HG02973 (cell line): ENCODE results near the gene METTL23.
"Not testable (repeated sequence)": the region's sequence is repeated elsewhere in the genome, so short reads cannot be mapped to it uniquely, and the experiment has no call there.

Experiments
- ATAC-seq: cut with Tn5 transposase; IDR thresholded peaks from one replicate; pipeline ENCODE4 v1.9.1; 2021; ENCODE audit warnings: moderate library complexity; ENCODE audit not compliant: unreplicated experiment

Gene METTL23

DNA sequence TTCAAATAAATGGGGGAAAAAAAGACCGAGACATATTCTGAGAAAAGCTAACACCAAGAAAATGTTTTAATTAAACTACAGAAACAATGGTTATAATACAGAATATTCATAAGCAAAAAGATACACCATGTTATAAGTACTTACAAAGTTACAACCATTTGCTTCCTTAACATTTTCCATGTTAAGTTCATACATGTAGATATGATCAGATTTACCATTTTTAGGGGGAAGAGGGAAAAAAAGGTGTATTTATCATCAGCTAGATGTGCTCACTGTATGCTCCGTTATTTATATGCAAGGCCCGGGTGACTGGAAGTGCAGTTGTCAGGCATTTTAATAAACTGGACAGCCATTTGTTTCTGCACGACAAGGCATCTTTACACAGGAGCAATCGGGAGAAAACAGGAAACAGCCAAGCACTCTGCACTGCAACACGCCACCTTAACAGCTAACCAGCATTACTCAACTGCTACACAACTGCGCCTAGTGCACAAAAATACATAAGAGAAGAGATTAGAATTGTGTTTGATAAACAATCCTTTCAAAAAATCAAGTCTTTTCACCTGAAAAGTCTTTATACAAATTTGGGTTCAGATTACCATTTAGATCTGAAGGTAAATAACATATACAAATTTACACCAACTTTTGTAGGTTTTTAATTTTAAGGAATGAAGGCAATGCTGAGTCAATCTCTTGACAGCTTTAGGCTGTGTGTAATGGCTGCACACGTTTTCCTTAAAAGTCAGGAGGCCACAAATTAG is 7.6 kb downstream of the METTL23 start:
- no peak for ATAC-seq

DNA sequence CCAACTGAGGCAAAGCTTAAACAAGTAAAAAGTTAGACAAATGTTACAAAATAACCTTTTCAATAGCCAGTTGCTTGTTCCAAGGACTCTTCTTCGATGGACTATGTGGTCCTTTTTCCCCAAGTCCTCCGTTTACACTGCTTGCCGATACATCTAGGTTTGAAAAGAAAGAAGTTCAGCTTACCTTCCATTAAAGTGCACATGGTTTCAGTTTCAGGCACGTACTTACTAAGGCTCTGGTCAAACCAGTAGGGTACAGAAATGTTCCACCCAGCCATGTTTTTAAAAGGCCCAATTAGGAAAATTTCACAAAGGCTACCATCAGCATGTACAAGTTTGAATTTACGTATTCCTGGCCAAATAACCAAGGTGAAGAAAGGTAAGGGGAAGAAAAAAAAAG is 8.4 kb downstream of the METTL23 start:
- no peak for ATAC-seq

DNA sequence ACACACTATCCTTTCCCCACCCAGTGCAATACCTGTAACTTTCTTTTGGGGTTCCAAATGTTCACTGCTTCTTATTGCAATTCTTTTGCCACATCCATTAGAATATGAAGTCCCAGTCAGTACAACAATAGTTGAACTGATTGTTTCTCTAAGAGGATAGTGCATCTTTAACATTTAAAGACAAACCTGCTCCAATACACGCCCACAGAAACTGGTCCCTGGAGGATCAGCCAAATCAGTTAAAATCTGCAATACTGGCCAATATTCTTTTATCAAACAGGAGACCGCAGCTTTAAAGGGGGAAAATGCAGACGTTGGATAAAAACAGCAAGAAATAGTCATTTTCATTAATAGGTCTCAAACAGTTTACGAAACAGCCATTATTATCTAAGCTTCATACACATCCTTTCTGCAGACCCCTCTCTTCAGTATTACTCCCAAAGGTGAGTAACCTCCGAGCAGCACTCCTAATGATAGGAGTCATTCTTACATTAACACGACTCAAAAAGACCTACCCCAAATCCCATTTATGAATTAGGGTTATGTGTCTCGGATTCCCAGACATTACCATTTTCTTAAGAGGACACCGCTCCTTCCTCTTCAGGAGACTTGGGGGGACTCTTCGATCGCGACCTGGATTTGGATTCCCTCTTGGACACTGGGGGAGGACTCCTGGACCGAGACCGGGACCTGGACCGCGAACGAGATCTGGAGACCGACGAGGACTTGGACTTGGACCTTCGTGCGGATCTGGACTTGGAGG is 9.1 kb downstream of the METTL23 start:
- no peak for ATAC-seq

DNA sequence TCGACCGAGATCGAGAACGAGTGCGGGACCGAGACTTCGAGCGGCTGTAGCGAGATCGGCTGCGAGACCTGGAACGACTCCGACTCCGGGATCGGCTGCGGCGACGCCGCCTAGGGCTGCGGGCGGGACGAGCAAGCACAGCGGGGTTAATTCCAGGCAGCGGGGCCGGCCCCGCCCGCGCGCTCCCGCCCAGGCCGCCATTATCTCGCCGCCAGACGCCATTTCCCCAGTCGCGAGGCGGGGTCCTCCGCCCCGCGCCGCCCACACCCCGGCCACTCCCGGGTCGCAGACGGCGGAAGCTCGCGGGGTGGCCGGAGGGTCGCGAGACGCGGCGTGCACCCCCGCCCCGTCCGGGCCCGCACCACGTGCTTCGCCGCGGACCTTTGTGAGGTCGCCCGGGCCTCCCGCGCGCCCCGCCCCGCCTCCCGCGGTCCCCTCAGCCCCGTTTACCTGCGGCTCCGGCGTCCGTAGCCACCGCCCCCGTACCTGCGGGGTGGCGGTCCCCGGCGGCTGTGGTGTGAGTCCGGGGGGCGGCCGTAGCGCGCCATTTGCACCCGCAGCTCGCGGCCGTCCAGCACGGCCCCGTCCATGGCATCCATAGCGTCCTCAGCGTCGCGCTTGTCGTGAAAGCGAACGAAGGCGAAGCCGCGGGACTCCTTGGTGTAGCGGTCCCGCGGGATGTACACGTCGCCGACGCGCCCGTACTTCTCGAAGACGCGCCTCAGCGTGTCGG is 9.9 kb downstream of the METTL23 start:
- ATAC-seq = no peak

DNA sequence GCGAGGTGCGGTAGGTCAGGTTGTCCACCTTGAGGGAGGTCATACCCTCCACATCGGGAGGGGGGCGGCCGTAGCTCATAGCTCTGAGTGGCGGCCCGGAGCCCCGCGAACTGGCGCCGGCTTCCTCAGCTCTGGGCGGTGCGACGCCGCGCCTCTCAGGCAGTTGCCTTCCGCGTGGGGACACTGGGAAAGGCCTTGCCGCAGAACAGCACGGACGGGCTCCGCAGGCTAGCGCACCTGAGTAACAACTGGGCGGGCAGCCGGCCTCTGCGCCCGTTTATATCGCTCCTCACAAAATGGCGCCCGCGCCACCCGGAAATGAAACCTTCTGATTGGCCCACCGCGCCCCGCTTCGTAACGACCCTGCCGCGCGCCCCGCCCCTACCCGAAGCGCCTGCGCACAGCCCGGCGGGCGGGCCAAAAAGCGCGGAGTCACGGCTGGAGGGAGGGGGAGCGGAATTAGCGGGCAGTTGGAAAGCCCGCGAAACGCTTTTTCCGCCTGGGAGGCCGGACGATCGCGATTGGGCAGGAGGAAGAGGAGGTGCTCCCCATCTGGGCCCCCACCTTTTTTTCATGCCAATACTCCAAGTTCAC is 10.5 kb downstream of the METTL23 start, which contains the start of gene SRSF2:
SRSF2 (minus strand) TSS at position 250 of the 594 bp plus-strand sequence; CDS start at position 79, 171 bp downstream.
- peak; percentile 60 for ATAC-seq

DNA sequence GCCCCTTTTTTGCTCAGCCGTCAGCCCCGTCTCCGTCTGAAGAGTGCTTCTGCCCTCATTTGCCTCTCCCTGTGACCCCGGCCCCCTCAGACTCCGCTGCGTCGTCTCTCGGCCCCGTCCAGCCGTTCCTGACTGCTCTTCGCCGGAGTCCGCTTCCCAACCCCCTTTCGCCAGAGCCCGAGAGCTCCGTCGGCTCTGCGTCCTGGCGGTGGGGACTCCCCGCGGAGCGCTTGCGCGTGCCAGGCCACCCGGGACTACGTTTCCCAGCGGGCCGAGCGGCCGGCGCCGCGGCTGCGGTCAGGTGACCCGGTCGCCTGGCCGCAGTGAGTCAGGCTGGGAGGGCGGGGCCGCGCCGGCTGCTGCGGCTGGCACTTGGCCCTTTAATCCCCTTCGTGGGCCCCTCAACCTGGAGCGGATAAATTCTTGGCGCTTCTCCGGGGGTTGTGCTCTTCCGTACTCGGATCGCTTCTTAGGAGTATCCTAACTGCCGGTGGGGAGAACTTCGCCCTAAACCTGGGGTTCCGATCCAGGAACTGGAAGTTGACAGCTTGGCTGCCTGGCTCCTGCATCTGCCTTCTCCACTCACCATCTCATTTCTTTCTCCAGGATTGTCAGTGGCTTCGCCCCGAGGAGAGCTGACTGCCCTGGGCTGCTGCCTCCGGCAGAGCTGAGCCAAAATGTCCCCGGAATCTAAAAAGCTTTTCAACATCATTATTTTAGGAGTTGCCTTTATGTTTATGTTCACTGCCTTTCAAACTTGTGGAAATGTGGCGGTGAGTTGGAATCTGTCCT is 11.2 kb downstream of the METTL23 start, which contains the start of gene MFSD11:
MFSD11 (plus strand) TSS at position 444 of the 792 bp plus-strand sequence; CDS start at position 678, 234 bp downstream.
- ATAC-seq = peak; percentile 57

DNA sequence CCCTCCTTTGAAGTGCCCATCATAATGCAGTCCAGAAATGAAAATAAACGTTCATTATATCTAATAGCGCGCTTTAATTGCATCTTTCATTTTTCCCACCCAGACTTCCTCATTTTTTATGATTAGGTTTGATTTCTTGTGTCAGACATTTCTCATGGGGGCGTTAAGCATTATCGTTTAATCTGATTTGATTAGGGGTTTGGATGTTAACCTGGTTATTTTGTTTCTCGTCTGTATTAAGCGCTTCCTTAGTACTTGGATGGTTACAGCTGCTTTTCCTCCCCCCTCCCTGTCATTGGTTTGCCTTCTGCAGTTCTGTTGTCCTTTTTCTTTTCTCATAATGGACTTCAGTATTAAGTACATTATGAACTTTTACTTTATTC is 11.8 kb downstream of the METTL23 start:
- no peak for ATAC-seq

DNA sequence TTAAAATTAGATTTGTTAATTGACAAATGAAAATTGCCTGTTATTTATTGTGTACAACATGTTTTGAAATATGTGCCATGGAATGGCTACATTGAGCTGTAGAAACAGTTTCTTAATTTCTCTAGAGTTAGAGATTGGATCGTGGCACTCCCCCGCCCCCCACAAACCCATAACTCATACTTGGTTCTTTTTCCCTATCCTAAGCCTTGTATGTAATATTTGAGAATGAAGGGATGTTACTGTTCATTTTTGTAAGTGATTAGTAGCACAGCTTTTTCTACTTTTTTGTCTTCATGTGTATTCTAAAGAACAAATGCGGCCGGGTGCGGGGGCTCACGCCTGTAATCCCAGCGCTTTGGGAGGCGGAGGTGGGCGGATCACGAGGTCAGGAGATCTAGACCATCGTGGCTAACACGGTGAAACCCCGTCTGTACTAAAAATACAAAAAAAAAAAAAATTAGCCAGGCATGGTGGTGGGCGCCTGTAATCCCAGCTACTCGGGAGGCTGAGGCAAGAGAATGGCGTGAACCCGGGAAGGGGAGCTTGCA is 13.0 kb downstream of the METTL23 start:
- ATAC-seq = not testable (repeated sequence)

DNA sequence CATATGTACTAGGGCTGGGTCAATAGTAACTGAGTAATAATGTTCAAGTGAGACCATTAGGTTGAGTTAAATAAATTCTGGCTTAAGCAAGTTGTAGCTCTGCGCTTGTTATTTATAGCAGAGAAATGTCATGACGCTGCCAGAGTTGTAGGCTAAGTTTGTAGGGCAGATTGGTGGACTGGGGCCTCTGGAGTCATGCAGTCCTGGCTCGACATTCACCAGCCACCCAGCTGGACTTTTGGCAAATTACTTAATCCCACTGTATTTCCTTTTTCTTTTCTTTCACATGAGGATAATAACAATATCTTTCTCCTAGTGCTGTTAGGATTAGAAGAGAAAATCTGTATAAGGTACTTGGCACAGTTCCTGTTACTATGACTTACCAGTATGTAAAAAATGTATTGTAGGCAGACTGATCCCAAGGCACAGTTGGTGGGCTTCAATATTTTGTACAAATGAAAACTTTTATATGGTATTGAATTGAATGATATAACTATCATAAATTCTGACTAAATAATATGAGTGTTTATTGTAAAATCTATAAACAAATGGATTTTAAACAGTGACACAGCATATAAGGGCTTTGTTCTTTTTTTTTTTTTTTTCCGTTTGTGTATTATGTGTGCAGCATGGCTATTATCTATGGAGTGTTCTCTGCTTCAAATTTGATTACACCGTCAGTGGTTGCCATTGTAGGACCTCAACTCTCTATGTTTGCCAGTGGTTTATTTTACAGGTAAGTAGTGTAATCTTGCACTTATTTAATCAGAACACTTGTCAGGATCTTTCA is 13.9 kb downstream of the METTL23 start:
- ATAC-seq = no peak

DNA sequence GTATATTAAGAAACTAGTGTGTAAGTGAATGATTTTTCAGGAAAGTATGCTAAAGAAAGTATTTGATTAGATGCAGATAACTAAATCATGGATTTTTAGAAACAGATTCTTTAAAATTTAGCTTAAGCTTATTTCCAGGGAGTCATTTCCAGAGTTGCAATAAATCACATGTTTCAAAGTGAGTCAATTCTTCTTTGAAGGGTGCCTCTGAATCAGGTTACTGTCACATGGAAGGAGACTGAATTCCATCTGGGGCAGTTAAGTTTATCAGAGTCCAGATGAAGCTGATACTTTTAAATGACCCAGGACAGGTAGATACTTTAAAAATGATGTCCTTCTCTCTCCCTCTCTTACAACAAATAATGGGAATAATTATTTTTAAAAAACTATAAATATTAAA is 16.3 kb downstream of the METTL23 start:
- no peak for ATAC-seq

DNA sequence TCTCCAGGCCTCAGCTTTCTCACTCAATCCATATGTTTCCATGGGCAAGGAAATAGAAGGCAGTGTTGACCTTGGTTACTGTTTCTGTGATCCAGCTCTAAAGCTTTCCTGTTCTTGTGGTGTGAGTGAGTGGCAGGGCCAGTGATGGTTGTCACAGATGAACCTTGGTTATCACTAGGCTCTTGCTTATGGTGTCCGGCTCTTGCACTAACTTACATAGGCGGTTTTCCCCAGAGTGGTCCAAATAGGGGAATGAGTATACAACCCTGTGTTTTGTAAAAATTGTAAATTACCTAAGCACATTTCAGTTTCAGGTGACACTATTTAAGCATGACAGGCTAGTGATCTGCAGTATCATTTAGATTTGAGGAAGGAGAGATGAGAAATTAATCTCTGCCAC is 18.1 kb downstream of the METTL23 start:
- ATAC-seq = no peak

DNA sequence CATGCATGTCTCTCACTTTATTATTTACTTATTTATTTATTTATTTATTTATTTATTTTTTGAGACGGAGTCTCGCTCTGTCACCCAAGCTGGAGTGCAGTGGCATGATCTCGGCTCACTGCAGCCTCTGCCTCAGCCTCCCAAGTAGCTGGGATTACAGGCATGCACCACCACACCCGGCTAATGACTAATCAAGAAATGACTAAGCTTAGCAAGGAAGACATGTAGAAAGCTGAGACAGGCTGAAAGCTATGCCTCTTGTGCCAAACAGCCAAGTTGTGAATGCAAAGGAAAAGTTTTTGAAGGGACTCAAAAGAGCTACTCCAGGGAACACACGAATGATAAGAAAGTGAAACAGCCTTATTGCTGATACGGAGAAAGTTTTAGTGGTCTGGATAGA is 19.1 kb downstream of the METTL23 start:
- not testable (repeated sequence) for ATAC-seq

DNA sequence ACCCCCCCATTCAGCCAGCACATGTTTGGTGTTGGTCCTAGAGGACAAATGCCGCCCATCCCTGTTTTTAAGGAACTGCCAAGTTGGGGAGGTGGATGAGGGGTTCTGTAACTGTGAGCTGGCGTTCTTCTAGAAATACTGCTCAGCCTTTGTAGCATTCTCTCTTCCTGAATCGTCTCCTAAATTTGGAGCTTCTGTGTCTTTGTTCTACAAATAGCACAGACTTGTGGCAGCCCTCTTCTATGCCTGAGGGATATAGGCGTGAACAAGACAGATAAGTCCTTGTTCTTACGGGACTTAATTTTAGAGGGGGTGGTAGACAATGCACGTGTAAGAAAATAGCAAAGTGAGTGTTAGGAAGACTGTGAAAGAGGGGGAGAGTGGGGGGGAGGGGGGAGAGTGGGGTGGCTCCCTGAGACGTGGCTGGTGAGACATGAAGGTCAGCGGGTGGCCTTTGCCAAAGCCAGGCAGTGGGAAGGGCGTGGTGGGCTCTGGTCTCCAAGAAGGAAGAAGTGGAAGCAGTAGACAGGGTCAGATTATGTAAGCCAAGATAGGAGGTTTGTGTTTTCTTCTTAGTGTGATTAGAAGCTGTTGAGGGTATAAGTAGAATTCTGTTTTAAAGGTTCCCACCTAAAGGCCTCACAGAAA is 21.2 kb downstream of the METTL23 start:
- ATAC-seq = no peak

DNA sequence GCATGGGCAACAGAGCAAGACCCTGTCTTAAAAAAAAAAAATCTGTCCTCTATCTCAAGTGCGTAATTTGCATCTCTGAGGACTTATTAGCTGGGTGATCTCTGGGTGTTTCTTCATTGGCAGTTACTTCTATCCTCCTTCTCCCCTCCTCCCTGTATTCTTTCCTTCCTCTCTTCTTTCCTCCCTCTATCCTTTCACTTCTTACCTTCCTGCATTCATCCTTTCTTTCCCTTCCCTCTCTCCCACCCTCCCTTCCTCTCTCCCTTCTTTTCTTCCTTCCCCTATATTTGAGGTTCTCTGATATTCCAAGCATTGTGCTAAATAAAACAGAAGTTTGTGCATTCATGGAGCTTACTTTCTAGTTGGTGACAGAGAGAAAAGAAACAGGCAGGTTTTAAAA is 22.0 kb downstream of the METTL23 start:
- ATAC-seq = no peak

DNA sequence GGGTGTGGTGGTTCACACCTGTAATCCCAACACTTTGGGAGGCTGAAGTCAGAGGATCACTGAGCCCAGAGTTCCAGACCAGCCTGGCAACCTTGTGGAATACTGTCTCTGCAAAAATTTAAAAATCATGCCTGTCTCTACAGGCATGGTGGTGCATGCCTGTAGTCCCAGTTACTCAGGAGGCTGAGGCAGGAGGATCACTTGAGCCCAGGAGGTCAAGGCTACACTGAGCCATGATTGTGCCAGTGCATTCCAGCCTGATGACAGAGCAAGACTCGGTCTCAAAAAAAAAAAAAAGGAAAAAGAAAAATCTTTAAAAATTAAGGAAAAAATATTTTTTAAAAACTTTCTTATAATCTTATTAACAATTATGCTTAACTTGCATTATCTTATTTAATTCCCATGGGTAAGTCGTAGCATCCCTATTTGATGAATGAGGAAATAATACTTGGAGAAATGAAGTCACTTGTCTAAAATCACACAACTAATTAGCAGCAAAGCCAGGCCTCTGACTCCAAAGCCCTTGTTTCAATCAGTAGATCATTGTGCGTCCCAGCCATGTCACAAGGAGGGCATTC is 24.9 kb downstream of the METTL23 start:
- ATAC-seq = no peak

DNA sequence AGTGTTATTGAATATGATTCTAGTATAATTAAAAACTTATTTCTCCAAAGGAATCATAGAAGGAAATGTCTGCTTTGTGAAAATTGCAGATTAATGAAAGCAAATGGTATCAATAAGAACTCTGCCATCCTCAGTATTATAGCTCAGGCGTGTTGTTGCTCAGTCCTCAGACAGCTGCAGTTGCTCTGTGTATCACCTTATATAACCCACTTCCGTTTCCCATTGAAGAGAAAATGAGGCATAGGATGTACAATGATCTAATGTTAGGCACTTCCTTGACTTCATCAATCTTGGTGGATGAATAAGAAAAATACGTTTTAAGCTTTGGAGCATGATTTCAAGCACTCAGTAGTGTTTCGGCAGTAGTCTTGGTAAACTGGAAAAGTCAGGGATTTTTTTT is 25.4 kb downstream of the METTL23 start:
- ATAC-seq = no peak

DNA sequence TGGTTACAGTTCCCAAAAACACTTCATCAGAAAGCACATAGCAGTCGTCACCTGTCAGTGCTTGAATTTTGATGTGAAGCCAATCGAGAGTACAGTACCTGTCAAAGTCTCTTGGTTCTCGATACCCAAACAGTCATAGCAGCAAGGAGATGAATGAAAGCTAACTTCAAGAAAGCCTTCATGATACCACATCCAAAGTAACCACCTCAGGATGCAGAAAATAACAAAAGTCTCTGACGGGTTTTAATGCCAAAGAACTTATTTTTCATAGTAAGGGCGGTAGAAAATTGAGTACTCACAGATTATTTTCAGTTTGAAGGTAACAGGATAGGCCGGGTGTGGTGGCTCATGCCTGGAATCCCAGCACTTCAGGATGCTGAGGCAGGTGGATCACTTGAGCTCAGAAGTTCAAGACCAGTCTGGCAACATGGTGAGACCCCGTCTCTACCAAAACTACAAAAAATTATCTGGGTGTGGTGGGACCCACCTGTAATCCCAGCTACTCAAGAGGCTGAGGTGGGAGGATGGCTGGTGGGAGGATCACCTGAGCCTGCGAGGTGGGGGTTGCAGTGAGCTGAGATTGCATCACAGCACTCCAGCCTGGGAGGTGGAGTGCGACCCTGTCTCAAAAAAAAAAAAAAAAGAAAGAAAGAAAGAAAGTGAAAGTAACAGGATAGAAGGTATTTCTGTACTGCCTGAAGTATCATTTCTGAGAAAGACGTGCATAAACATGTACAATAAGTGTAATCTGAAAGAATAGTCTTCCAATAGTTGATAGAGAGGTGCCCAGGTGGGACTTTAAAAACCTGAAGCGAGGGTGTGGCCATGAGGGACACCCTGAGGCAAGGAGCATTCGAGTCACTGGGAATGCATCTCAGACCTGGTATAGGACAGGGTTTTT is 26.7 kb downstream of the METTL23 start:
- no peak for ATAC-seq
